ENCODE measurements around the gene NACA2.
"Not testable (repeated sequence)": the region's sequence is repeated elsewhere in the genome, so short reads cannot be mapped to it uniquely, and the experiment has no call there.

Gene NACA2

DNA sequence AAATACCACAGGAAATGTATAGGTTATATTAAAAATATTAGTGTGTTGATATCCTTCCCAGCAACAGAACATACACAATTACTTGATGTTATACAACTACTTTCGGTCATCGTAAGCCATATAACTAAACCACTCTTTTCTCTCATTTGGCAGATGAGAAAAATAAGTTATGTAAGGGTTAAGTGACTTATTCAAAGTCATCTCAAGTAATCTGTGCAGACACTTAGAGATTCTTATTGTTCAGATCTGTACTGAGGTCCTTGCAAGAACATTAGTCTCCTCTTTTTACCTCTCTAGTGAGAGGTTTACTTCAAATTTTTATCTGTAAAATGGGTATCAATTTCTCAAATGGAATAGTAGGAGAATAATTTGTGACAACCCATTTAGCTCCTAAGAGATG is 15.0 kb downstream of the NACA2 start:
- DNase-seq (ENCODE audit: low read depth in 2 of 2), result no peak

- DNase-seq (ENCODE audit: low read depth in 2 of 2), result no peak
These were observed 15.6 kb downstream of the NACA2 start for GRCh38 chr17:61575352-61575975.

GRCh38 chr17:61574542-61575351 is 16.3 kb downstream of the NACA2 start:
- DNase-seq (ENCODE audit: low read depth in 2 of 2), result no peak

DNA sequence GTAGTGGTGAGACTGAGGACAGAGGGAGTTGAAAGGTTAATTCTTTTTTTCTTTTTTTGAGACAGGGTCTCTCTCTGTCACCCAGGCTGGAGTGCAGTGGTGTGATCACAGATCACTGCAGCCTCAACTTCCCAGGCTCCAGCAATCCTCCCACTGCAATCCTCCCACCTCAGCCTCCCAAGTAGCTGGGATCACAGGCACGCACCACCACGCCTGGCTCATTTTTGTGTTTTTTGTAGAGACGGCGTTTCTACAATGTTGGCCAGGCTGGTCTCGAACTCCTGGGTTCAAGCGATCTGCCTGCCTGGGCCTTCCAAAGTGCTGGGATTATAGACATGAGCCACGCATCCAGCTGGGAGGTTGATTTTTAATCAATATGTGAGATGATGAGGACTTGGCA is 18.5 kb downstream of the NACA2 start:
- not testable (repeated sequence) for DNase-seq (ENCODE audit: low read depth in 2 of 2)

GRCh38 chr17:61571624-61572023 is 19.4 kb downstream of the NACA2 start:
- DNase-seq (ENCODE audit: low read depth in 2 of 2), result no peak

GRCh38 chr17:61570118-61570517 is 20.9 kb downstream of the NACA2 start:
- DNase-seq (ENCODE audit: low read depth in 2 of 2), result no peak

- DNase-seq (ENCODE audit: low read depth in 2 of 2), result not testable (repeated sequence)
These were observed 21.5 kb downstream of the NACA2 start for GRCh38 chr17:61569525-61569924.

DNA sequence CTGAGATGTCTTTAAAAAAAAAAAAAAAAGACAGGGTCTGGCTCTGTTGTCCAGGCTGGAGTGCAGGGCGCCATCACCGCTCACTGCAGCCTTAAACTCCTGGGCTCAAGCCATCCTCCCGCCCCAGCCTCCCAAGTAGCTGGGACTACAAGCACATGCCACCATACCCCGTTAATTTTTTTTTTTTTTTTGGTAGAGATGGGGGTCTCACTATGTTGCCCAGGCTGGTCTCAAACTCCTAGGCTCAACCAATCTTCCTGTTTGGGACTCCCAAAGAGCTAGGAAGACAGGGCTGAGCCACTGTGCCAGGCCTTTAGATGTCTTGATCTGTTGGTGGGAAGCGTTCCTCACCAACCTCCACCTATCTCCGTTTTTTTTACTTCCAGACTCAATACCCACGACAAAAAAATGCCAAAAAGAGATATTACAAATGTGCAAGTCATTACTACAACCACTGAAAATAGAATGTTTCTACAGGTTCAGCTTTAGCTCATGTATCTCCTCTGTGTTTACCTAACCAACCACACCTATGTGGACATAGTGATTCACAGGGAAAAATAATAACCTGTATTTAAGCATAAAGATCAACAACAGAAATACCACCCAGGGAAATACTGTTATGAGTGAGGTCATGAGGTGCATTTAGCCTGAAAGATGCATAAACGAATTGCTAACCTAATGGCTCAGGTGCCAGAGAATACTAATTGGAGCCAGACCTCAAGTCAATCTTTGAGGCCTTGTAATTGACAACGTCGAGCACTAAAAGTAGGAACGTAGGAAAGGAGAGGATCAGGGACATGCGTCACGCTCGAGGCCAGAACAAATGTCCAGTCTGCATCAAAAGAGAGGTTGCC is 22.6 kb downstream of the NACA2 start:
- no peak for DNase-seq (ENCODE audit: low read depth in 2 of 2)

DNA sequence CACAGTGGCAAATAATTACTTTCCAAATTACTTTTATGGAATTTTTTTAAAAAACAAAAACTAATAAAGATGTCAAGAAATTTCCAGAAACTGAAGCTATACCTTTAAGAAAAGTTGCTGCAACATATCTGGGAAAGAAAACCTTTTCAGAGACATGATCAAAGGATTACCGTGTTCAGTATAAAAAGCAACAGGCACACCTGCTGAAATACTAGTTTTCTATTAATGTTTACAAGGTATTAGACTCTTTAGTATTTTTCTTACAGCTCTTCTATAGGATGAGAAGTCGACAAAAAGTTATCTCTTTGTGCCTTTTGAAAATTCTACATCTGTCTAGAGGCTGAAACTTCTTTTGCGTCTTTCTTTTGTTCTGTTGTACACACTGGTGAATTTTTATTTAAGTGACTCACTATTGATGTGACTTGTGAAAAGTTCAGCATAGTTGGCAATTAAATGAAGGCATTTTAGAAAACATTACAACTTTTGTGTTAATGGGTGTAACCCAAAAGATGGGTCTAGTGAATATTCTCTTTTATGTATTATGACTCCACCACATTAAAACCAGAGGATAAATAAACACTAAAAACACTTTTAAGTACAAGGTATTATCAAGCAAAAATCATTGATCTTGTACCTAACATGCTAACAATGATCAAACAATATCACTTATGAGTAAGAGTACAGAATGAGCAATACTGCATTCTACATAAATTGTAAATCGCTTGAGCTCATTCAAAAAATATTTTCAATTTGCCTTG is 23.8 kb downstream of the NACA2 start:
- no peak for DNase-seq (ENCODE audit: low read depth in 2 of 2)

- not testable (repeated sequence) for DNase-seq (ENCODE audit: low read depth in 2 of 2)
These were observed 24.6 kb downstream of the NACA2 start for GRCh38 chr17:61566448-61566847.

DNA sequence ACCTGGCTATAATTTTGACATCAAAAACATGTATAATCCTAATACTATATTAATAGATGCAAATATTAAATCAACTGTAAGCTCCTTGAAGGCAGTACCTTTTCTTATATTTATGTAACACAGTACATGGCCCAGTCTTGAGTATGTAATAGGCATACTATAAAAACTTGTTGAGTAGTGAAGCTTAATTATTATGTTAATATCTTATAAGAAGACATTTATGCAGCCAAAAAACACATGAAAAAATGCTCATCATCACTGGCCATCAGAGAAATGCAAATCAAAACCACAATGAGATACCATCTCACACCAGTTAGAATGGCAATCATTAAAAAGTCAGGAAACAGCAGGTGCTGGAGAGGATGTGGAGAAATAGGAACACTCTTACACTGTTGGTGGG is 25.2 kb downstream of the NACA2 start:
- not testable (repeated sequence) for DNase-seq (ENCODE audit: low read depth in 2 of 2)

- DNase-seq (ENCODE audit: low read depth in 2 of 2), result no peak
These were observed 25.8 kb downstream of the NACA2 start for GRCh38 chr17:61565213-61565612.

DNA sequence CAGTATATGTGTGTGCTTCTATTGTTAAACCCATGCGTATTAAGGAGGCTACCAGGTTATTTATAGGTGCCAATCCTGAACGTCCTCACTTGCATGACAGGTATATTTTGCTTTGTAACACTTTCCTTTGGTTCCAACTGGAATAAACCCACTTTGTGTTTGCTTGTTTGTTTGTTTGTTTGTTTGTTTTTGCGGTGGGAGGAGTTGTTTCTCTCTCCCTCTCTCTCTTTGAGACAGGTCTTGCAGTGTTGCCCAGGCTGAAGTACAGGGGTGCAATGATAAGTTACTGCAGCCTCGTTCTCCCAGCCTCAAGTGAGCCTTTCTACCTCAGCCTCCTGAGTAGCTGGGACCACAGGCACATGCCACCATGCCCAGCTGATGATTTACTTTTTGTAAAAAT is 28.7 kb downstream of the NACA2 start:
- DNase-seq (ENCODE audit: low read depth in 2 of 2), result no peak

DNA sequence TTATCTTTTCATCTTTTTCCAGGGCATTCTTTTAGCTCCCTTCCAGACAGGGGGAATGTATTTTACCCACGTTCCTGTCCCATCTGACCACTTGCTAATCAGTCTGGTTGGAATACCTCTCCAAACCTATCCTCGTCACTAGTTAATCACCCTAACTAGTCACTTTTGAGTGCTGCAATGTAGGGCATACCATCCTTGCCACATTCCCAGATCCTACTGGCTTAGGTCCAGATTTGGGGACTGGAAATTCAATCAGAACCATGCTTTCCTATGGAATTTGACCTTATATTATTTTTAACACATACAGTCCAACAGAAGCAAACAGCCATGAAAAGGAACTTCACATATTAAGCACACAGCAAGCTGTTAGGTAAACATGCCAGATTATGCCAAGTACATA is 29.7 kb downstream of the NACA2 start:
- DNase-seq (ENCODE audit: low read depth in 2 of 2), result no peak

DNA sequence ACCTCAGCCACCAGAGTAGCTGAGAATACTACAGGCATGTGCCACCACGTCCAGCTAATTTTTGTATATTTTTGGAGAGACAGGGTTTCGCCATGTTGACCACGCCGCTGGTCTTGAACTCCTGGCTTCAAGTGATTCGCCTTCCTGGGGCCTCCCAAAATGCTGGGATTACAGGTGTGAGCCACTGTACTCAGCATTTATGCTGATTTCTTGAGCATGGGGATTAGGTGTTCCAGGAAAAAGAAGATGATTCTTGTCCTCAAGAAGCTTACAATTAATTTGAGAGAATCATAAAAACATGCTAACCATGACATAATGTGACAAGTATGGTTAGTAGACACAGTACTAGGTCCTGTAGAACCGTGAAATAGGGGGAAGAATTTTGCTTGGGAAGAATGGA is 30.9 kb downstream of the NACA2 start:
- no peak for DNase-seq (ENCODE audit: low read depth in 2 of 2)

- DNase-seq (ENCODE audit: low read depth in 2 of 2), result no peak
These were observed 34.5 kb downstream of the NACA2 start for GRCh38 chr17:61556224-61557188.

DNA sequence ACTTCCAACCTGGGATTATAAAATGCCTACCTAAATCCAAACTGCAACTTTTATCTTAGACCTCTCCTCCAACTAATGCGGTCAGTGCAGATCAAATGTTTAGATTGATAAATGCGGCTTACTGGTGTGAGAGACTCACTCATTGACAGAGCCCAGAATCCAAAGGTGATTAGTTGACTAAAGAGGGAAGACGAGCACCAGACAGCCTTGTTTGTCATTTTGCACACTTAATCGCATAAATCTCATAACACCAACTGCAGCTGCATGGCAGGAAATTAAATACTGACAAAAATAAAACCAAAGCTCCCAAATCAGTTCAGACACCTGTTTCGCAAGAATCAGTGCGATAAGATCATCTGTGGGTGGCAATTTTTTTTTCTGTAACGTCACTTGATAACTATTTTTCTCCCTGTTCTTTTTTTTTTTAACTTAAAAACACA is 35.9 kb downstream of the NACA2 start:
- no peak for DNase-seq (ENCODE audit: low read depth in 2 of 2)

DNA sequence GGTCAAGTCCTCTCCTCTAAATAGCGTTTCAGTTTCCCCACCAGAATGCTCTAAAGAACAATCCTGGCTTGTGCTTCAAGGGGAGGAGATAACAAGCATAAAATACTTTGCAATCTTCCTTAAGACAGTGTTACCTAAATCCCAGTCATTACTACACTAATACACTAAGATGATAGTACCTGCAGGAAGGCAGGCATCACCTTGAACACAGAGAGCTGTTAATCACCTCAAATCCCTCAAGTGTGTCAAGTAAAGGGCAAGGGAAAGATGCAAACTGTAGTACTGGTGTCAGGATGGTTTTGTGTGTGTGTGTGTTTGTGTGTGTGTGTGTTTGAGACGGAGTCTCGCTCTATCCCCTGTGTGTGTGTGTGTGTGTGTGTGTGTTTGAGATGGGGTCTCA is 36.8 kb downstream of the NACA2 start:
- no peak for DNase-seq (ENCODE audit: low read depth in 2 of 2)

DNA sequence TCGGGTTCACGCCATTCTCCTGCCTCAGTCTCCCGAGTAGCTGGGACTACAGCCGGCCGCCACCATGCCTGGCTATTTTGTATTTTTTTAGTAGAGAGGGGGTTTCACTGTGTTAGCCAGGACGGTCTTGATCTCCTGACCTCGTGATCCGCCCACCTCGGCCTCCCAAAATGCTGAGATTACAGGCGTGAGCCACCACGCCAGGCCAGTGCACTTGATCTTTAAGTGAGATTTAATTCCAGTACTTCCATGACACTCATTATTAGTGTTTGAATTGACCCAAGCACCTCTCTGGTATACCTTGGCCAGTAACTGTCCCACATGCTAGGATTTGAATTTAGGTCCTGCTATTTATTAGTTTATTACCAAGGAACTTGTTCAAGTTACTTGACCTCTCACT is 38.5 kb downstream of the NACA2 start:
- not testable (repeated sequence) for DNase-seq (ENCODE audit: low read depth in 2 of 2)

DNA sequence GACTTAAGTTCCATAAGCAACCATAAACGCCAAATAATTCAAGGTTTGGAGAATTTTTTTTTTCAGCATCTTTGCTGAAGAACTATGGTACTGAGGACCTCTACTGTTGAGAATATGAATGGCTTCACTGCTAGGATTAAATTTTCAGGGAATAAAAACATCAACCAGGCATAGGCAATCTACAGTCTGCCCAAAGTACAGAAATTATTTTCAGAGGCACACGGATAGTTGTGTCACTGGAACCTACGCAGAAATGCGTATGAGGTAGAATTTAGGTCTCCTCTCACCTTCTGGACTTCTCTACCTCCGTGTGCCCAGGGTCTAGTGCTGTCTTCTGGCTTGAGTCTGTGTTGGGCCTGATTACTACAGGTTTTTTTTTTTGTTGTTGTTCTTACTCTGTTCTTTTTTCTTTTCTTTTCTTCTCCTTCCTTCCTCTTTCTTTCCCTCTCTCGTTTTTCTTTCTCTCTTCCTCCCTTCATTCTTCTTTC is 39.7 kb downstream of the NACA2 start:
- DNase-seq (ENCODE audit: low read depth in 2 of 2), result no peak
